Mesenchymal stem cell (in vitro differentiated cells and primary cell): Measurements from ENCODE around the gene MCM3AP.

Experiments used
- DNase-seq: peaks from one replicate; pipeline ENCODE4 v3.0.0-alpha.2; 2013
- H2AFZ ChIP-seq: one replicate; pipeline ENCODE4 v1.6.1; 2013; ENCODE audit warnings: low read depth, mild to moderate bottlenecking, control low read depth, inconsistent platforms, low read length, moderate library complexity
- H2AK5ac ChIP-seq: 2 replicates; pipeline ENCODE4 v1.6.1; 2013; ENCODE audit warnings: low read length, moderate library complexity, mild to moderate bottlenecking, inconsistent platforms; ENCODE audit not compliant: severe bottlenecking
- H2BK120ac ChIP-seq: one replicate; pipeline ENCODE4 v1.6.1; 2013; ENCODE audit warnings: low read depth, mild to moderate bottlenecking, inconsistent platforms, low read length, moderate library complexity
- H2BK12ac ChIP-seq, 2 experiments: one replicate each; pipeline ENCODE4 v1.6.1; 2013; ENCODE audit warnings: inconsistent platforms in 2 of 2, low read length in 2 of 2, mild to moderate bottlenecking in 2 of 2, moderate library complexity in 2 of 2, control low read depth in 1 of 2
- H2BK15ac ChIP-seq: one replicate; pipeline ENCODE4 v1.6.1; 2013; ENCODE audit warnings: mild to moderate bottlenecking, low read depth, inconsistent platforms; ENCODE audit not compliant: poor library complexity, severe bottlenecking
- H2BK5ac ChIP-seq: 2 replicates; pipeline ENCODE4 v1.6.1; 2013; ENCODE audit warnings: low read depth, mild to moderate bottlenecking, low read length, control low read depth, inconsistent platforms; ENCODE audit not compliant: poor library complexity, severe bottlenecking
- H3K14ac ChIP-seq, 2 experiments: one replicate each; pipeline ENCODE4 v1.6.1; 2013; ENCODE audit warnings: inconsistent platforms in 2 of 2, low read length in 2 of 2, control low read depth in 1 of 2, mild to moderate bottlenecking in 1 of 2, moderate library complexity in 1 of 2
- H3K18ac ChIP-seq, 2 experiments: one replicate each; pipeline ENCODE4 v1.6.1; 2013; ENCODE audit warnings: inconsistent platforms in 2 of 2, low read length in 2 of 2, control low read depth in 1 of 2, low read depth in 1 of 2, mild to moderate bottlenecking in 1 of 2
- H3K23ac ChIP-seq, 2 experiments: one replicate each; pipeline ENCODE4 v1.6.1; 2013; ENCODE audit warnings: inconsistent platforms in 2 of 2, low read length in 2 of 2, mild to moderate bottlenecking in 2 of 2, moderate library complexity in 2 of 2, control low read depth in 1 of 2
- H3K27ac ChIP-seq: 2 replicates; pipeline ENCODE4 v1.5.1; 2013; ENCODE audit warnings: mild to moderate bottlenecking, moderate library complexity, low read length, control low read depth, inconsistent platforms; ENCODE audit not compliant: poor library complexity, severe bottlenecking
- H3K27me3 ChIP-seq, 2 experiments: 2 replicates each; pipeline versions ENCODE4 v1.6.1 to v1.7.0; 2013; ENCODE audit warnings: low read length in 2 of 2, mild to moderate bottlenecking in 2 of 2, moderate library complexity in 2 of 2, control low read depth in 1 of 2, inconsistent platforms in 1 of 2; ENCODE audit not compliant: control insufficient read depth in 1 of 2, insufficient read depth in 1 of 2
- H3K36me3 ChIP-seq, 2 experiments: 2 replicates each; pipeline versions ENCODE4 v1.6.1 to v1.7.0; 2013; ENCODE audit warnings: low read length in 2 of 2, control low read depth in 1 of 2, inconsistent platforms in 1 of 2, low read depth in 1 of 2, mild to moderate bottlenecking in 1 of 2; ENCODE audit not compliant: insufficient read depth in 2 of 2, control insufficient read depth in 1 of 2
- H3K4ac ChIP-seq, 2 experiments: one replicate each; pipeline ENCODE4 v1.6.1; 2013; ENCODE audit warnings: inconsistent platforms in 2 of 2, low read length in 2 of 2, mild to moderate bottlenecking in 2 of 2, moderate library complexity in 2 of 2, control low read depth in 1 of 2, low read depth in 1 of 2
- H3K4me1 ChIP-seq: 2 replicates; pipeline ENCODE4 v1.6.1; 2013; ENCODE audit warnings: low read depth, low read length, control low read depth; ENCODE audit not compliant: control insufficient read depth, insufficient read depth
- H3K4me2 ChIP-seq: 2 replicates; pipeline ENCODE4 v1.6.1; 2013; ENCODE audit warnings: low read length, mild to moderate bottlenecking, inconsistent platforms; ENCODE audit not compliant: poor library complexity, severe bottlenecking
- H3K4me3 ChIP-seq, 2 experiments: 2 replicates each; pipeline versions ENCODE4 v1.5.1 to v1.7.0; 2013; ENCODE audit warnings: low read length in 2 of 2, mild to moderate bottlenecking in 2 of 2, control low read depth in 1 of 2, low read depth in 1 of 2; ENCODE audit not compliant: insufficient read depth in 1 of 2
- H3K79me1 ChIP-seq: replicated peaks from 2 replicates; pipeline ENCODE4 v1.6.1; 2013; ENCODE audit warnings: mild to moderate bottlenecking, control low read depth, low read length, inconsistent platforms; ENCODE audit not compliant: poor library complexity, severe bottlenecking
- H3K9ac ChIP-seq: 2 replicates; pipeline ENCODE4 v1.7.0; 2013; ENCODE audit warnings: mild to moderate bottlenecking, low read length, moderate library complexity
- H3K9me3 ChIP-seq: 2 replicates; pipeline ENCODE4 v1.7.0; 2013; ENCODE audit warnings: mild to moderate bottlenecking, low read length; ENCODE audit not compliant: control insufficient read depth
- H4K8ac ChIP-seq: one replicate; pipeline ENCODE4 v1.6.1; 2013; ENCODE audit warnings: inconsistent platforms, mild to moderate bottlenecking, low read length, moderate library complexity
- H4K91ac ChIP-seq: one replicate; pipeline ENCODE4 v1.6.1; 2013; ENCODE audit warnings: mild to moderate bottlenecking, low read length, inconsistent platforms
- WGBS: methylation state at CpG from one replicate; pipeline ENCODE4 v1.1.7; 2013; ENCODE audit warnings: mixed read lengths; 5-methylcytosine and 5-hydroxymethylcytosine counted together

The MCM3AP gene

GRCh38 chr21:46213620-46214286 lies 71.7 kb downstream of the MCM3AP start:
- Histone ChIP-seq H3K9me3 (no peaks in the 10 kb centered on the region), H3K9ac (no peak overlapping the region), H2AK5ac (no peak overlapping the region), H2BK5ac (no peak overlapping the region), H2AFZ (no peak overlapping the region), H4K91ac (no peak overlapping the region), H2BK12ac (no peak overlapping the region), H3K4me2 (no peak overlapping the region), H3K4ac (no peak overlapping the region), H3K23ac (no peak overlapping the region), H4K8ac (peak overlapping the region; percentile 8), H3K27ac (no peak overlapping the region), H3K18ac (no peak overlapping the region), H3K79me1 (peaks cover 50% of the 10 kb centered on the region), H2BK15ac (no peak overlapping the region), H2BK120ac (no peak overlapping the region), H3K4me1 (peaks cover 10% of the 10 kb centered on the region), H3K27me3 (no peaks in the 10 kb centered on the region), H3K4me3 (no peak overlapping the region), H3K36me3 (peaks cover 83 to 85% of the 10 kb centered on the region in 2 experiments), H3K14ac (no peak overlapping the region)
- 80% methylated on average over 15 of the region's 15 CpGs for WGBS
- DNase-seq = no peak

- Histone ChIP-seq H3K4me3 (no peak overlapping the region), H3K36me3 (peaks cover 88 to 90% of the 10 kb centered on the region in 2 experiments), H2BK15ac (no peak overlapping the region), H3K4ac (no peak overlapping the region), H3K18ac (no peak overlapping the region), H4K91ac (no peak overlapping the region), H2BK12ac (no peak overlapping the region), H3K9me3 (no peaks in the 10 kb centered on the region), H3K27me3 (no peaks in the 10 kb centered on the region), H2AK5ac (no peak overlapping the region), H3K14ac (no peak overlapping the region), H3K4me1 (peaks cover 10% of the 10 kb centered on the region), H2AFZ (no peak overlapping the region), H2BK5ac (no peak overlapping the region), H3K79me1 (peaks cover 53% of the 10 kb centered on the region), H4K8ac (no peak overlapping the region), H3K9ac (no peak overlapping the region), H3K4me2 (no peak overlapping the region), H3K27ac (no peak overlapping the region), H2BK120ac (no peak overlapping the region), H3K23ac (no peak overlapping the region)
- no peak for DNase-seq
- 97% methylated on average over 18 of the region's 18 CpGs for WGBS
These were observed 72.5 kb downstream of the MCM3AP start for GRCh38 chr21:46212721-46213484.

- no peak overlapping the region for H2BK15ac ChIP-seq
- no peak overlapping the region for H3K4me2 ChIP-seq
- H3K27ac ChIP-seq = no peak overlapping the region
- no peak overlapping the region for H3K23ac ChIP-seq
- no peak overlapping the region for H3K4ac ChIP-seq
- no peak overlapping the region for H2BK5ac ChIP-seq
- no peak overlapping the region for H2AFZ ChIP-seq
- 90% methylated on average over 23 of the region's 23 CpGs for WGBS
- H3K79me1 ChIP-seq = peaks cover 56% of the 10 kb centered on the region
- H2BK120ac ChIP-seq = no peak overlapping the region
- H4K91ac ChIP-seq = no peak overlapping the region
- H3K4me3 ChIP-seq = no peak overlapping the region
- no peak overlapping the region for H2AK5ac ChIP-seq
- H3K27me3 ChIP-seq = no peaks in the 10 kb centered on the region
- H3K9me3 ChIP-seq = no peaks in the 10 kb centered on the region
- H3K18ac ChIP-seq = no peak overlapping the region
- no peak overlapping the region for H3K14ac ChIP-seq
- DNase-seq = no peak
- peaks cover 90% of the 10 kb centered on the region in 2 experiments for H3K36me3 ChIP-seq
- H3K4me1 ChIP-seq = peaks cover 11% of the 10 kb centered on the region
- H4K8ac ChIP-seq = no peak overlapping the region
- H2BK12ac ChIP-seq = no peak overlapping the region
- H3K9ac ChIP-seq = no peak overlapping the region
These were observed 73.4 kb downstream of the MCM3AP start for GRCh38 chr21:46211786-46212720.

DNA sequence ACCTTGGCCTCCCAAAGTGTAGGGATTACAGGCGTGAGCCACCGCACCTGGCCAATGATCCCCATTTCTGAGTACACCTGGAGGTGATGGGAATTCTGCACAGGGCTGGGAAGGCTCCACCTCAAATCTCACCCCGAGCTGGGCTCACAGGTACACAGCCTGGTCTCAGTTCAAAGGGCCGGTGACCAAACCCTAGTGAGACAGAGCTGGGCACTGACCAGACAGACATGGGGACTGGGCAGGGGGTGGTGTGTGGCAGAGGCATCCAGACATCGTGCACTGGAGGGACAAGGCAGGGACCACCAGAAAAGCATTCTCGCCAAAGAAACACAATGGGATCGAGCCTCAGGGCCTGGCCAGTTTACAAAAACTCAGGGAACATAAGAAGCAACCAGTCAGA lies 74.0 kb downstream of the MCM3AP start:
- H2BK120ac ChIP-seq = no peak overlapping the region
- H3K9me3 ChIP-seq = no peaks in the 10 kb centered on the region
- no peak overlapping the region for H3K23ac ChIP-seq
- H4K8ac ChIP-seq = no peak overlapping the region
- no peak overlapping the region for H3K4ac ChIP-seq
- peaks cover 11% of the 10 kb centered on the region for H3K4me1 ChIP-seq
- no peak overlapping the region for H4K91ac ChIP-seq
- no peak overlapping the region for H3K4me3 ChIP-seq
- no peak overlapping the region for H3K18ac ChIP-seq
- H2AFZ ChIP-seq = no peak overlapping the region
- no peak overlapping the region for H3K14ac ChIP-seq
- no peak overlapping the region for H2AK5ac ChIP-seq
- peaks cover 93 to 95% of the 10 kb centered on the region in 2 experiments for H3K36me3 ChIP-seq
- H3K9ac ChIP-seq = no peak overlapping the region
- no peak overlapping the region for H2BK15ac ChIP-seq
- no peaks in the 10 kb centered on the region for H3K27me3 ChIP-seq
- DNase-seq = no peak
- WGBS = 96% methylated on average over 7 of the region's 7 CpGs
- H3K27ac ChIP-seq = no peak overlapping the region
- H2BK12ac ChIP-seq = no peak overlapping the region
- no peak overlapping the region for H3K4me2 ChIP-seq
- H2BK5ac ChIP-seq = no peak overlapping the region
- peaks cover 58% of the 10 kb centered on the region for H3K79me1 ChIP-seq
